Inferior parietal cortex (tissue), 1 donor: ENCODE data around the gene CNNM2.
"Not testable (repeated sequence)": the region's sequence is repeated elsewhere in the genome, so short reads cannot be mapped to it uniquely, and the experiment has no call there.

ENCODE experiments used
- DNase-seq: peaks from one replicate; pipeline ENCODE4 v3.0.0-alpha.2; 2016; ENCODE audit errors: extremely low spot score

Gene CNNM2

GRCh38 chr10:102967123-102967522 lies 49.0 kb downstream of the CNNM2 start:
- DNase-seq: no peak

- no peak for DNase-seq
Measured at GRCh38 chr10:102970562-102971340, 52.7 kb downstream of the CNNM2 start.

DNA sequence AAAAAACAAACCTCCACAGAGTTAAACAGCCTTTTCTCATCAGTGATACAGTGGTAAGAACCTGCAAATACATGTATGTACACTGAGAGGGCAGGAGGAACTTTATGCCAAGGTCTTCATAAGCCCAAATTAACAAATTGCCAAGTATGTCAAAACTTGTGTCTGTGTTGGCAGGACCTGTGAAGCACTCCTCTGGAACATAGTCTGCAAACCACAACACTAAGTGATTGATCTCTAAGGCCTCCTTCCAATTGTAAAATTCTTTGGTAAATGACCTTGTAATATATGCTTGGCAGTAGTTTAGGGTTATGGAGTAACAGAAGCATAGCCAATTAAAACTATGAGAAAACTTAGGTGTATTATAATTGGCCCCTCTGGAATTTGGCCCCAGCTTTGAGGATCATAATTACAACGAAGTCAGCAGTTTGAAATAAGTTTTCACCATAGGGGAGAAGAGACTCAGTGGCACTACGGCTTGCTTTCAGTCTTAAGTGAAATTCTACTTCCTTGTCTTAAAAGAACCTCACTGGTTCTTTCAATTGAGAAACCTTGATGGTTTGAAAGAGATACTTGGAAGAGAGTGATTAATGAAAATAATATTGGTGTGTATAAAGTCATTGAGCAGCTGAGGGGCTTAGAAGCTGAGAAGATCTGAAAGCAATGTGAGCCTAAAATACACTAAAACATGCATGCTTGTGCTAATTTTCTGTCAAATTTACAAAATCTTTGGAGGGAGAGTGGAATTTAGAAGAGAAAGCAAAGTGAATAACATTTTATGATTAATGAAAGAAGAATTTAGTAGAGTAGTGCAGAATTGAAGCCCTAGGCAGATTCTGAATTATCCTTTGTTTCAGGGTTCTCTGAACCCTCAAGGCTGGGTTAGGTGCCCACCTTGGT lies 57.6 kb downstream of the CNNM2 start:
- DNase-seq: no peak

DNA sequence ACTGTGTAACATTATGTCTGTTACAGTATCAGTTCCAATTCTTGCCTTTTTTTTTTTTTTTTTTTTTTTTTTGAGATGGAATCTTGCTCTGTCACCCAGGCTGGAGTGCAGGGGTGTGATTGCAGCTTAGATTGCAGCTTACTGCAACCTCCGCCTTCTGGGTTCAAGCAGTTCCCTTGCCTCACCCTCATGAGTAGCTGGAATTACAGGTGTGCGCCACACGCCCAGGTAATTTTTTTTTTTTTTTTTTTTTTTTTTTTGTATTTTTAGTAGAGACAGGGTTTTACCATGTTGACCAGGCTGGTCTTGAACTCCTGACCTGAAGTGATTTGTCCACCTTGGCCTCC lies 58.3 kb downstream of the CNNM2 start:
- DNase-seq: not testable (repeated sequence)

DNA sequence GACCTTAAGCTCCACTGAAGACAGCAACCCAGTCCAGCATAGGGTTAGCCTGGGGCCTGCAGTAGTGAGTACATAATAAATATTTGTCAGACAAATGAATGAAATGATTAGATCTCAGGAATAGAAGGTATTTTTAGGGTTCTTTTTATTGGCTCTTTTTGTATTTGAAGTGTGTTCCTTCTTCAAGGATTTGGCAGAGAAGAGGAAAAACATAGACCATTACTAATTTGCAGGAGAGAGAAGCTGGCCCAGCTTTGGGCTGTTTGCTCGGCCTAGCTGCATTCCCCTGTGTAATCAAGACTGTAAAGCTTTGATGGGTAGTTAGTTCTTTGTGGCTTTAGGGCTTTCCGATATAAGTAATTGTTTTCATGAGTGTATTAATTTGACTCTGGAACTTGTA lies 64.2 kb downstream of the CNNM2 start:
- no peak for DNase-seq

GRCh38 chr10:102984086-102984485 lies 66.0 kb downstream of the CNNM2 start:
- DNase-seq: no peak

DNA sequence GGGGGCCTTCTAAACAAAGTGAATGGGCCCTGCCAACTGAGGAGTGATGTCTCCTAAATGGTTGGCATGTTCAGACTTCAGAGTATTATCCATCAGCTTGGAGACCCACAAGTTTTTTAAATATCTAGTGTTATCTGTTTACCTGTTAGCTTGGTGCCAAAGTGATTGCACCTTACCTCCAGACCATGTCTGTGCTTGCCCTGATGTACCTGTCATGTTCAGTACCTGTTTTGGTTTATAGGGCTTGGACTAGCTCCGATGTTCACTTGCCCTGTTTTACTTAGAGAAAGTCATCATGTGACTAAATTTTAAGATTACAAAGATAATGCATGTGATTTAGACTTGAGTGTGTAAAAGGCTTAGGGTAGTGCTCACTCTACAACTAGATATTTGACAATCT lies 67.7 kb downstream of the CNNM2 start:
- no peak for DNase-seq

DNA sequence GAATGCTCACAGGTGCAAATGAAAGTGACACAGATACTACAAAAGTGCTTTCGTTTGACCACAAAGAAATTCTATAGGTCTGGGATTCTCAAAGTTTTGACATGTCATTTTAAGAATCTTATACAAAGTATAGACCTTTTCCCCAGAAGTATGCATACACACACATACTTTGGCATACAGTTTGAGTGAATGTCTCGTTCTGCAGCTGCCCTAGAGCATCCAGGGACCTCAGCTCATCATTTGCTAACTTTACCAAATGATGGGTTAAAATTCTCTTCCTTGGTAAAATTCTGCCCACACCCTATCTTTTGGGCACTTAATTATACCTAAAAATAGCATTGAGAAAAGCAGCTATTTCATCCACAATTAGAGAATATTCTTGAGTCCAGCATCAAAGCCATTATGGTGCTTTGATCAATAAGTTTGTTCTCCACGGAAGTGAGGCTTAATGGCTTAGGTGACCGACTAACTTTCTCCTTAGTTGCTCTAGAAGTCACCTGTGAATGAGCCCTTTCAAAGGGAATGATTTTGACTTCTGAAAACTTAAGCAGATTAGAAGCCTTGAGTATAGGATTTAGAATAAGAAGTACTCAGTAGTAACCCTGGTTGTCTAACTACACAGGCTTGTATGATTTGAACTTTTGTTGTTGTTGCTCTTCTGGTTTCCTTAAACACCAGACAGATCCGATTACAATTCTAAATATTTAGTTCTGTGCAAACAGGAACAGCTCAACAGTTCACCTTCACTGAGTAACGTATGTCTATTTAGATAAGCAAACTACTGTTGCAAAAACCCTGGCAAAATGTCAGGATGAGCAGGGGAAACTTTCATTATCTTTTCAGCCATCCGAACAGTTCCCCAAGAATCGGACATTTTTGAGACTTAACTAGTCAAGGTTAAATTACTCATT lies 70.6 kb downstream of the CNNM2 start:
- DNase-seq: no peak

DNA sequence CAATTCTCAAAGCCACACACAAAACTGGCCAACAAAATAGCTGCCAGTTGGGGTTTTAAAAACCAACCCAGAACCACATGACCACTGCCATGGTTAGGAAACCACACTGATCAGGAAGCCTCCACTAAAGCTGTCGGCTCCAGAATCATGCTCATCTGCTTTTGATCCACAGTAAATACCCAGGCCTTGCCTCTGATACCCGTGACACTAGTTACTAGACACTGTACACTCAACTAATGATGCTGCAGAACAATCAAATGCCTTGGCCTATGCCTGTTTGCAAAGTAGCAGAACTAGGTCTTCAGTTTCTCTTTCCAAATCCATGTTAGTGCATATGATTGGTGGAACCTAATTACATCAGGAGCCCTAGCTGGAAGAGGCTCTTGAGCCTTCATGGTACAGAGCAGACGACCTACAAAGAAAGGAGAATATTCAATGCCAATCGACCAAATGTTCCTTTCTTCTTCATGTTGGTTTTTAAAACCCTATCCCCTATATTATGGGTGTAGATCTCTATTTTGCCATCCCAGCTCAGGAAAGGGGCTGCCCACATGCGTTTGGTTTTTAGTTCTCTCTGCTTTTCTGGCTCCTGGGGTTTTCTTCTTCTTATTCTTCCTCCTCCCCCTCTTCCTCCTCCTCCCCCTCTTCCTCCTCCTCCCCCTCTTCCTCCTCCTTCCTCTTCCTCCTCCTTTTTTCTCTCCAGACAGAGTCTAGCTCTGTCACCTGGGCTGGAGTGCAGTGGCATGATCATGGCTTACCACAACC lies 76.6 kb downstream of the CNNM2 start:
- DNase-seq: no peak

GRCh38 chr10:102996876-102997275 lies 78.8 kb downstream of the CNNM2 start:
- DNase-seq: no peak

DNA sequence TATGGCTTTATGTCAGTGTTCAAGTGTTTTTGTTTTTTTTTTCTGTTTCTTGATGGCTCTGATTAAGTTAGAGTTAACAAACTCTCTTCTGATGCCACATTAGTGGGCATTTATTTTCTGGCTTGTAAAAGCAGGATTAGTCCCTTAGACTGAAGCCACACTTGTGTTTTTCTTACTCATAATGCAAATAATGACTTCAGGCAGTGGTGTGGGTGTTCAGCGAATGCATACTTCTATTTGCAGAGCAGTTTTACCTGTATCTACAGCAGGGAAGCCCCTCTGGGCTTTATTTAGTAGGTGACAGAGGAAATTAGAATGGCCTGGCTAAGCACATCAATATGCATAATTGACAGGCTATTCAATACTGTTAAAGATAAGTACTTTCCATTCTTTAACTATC lies 79.9 kb downstream of the CNNM2 start:
- no peak for DNase-seq

DNA sequence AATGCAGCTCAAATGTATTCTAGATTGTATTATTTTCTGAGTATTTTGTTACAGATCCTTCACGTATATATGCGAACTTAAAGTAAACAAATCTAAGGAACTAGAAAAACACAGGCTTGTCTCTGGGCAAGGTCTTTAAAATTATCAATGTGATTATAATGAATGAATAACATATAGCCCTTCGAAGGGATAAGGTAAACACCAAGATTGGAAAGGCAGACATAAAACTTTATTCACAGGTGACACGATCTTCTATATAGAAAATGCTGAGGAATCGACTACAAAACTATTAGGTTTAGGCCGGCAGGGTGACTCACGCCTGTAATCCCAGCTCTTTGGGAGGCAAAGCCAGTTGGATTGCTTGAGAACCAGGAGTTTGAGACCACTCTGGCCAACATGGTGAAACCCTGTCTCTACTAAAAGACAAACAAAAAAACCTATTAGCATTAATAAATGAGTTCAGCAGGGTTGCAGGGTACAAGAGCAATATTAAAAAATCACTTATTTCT lies 80.4 kb downstream of the CNNM2 start:
- DNase-seq: no peak

GRCh38 chr10:103000050-103000449 lies 82.0 kb downstream of the CNNM2 start:
- DNase-seq: not testable (repeated sequence)

GRCh38 chr10:103007017-103007416 lies 88.9 kb downstream of the CNNM2 start:
- DNase-seq: no peak

- DNase-seq: no peak
Measured at GRCh38 chr10:103013416-103013815, 95.3 kb downstream of the CNNM2 start.

DNA sequence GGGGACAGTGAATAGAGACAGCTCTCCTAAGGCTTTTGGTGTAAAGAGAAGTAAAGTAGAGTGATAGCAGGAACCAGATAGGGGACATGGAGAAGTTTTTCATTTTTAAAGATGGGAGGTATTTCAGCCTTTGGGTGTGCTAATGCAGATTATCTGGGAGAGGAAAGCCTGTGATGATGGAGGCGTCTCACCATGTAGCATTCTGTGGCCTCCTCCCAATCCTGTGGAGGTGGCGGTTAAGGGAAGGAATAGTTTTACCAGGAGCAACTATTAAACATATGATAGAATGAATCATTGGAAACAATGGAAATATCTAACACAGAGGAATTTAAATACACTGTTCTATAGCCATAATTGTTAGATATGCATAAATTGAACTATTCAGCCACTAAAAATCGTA lies 101.3 kb downstream of the CNNM2 start:
- DNase-seq: no peak

DNA sequence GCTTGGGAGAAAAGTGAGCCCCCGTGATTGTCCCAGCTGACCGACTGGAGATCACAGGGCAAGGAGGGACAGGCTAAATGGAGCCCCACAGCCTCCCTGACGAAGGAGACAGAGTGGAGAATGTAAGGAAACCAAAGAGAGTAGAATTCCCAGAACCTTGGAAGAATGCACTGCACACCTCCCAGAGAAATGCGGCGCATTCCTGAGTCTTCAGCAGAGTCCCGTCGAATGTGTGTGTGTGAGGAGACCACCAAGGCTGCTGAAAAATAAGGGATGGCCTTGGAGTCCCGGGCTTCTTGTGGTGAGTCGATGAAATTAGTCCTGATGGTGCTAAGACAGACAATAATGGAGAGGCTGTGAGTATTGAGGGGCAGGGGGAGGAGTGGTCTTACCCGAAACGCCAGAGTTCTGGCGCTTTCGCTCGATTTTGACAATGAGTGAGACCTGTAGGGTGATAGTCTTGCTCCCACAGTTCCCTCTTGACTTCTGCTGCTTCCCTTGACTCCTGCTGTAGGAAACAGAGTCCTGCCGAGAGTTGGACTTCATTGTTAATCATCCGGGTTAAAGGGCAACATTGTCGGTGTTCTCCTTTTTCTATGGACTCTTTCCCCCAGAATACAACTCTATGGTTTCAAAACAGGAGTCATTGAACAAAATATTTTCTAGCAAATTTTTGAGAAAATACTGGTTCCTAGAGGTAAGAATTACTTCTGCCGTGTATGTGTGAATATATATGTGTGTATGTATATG lies 103.2 kb downstream of the CNNM2 start:
- DNase-seq: no peak

- no peak for DNase-seq
Measured at GRCh38 chr10:103021900-103022293, 103.8 kb downstream of the CNNM2 start.

- no peak for DNase-seq
Measured at GRCh38 chr10:103025696-103026095, 107.6 kb downstream of the CNNM2 start.

- no peak for DNase-seq
Measured at GRCh38 chr10:103038570-103038969, 120.5 kb downstream of the CNNM2 start.
